Right cardiac atrium (tissue), 5 donors: ENCODE data around the gene EIF3A. TPM values are rescaled to one million over a fixed set of nuclear protein-coding genes. Genes with fewer than 3 reads are reported as not detected.
A peak's percentile ranks its signal among the peaks of the same experiment; 100 is the strongest.

ENCODE experiments used
- ATAC-seq, 2 donors: fragments of 200-7000 bp; cut with Tn5 transposase; one replicate each; pipeline versions ENCODE4 v1.8.0 to v1.9.1; 2020; ENCODE audit warnings: moderate library complexity in 2 of 2, mild to moderate bottlenecking in 1 of 2
- DNase-seq, 3 donors: peaks; one replicate each; pipeline ENCODE4 v3.0.0-alpha.2; 2020
- H3K27ac ChIP-seq: one replicate; pipeline ENCODE4 v1.5.1; 2013; ENCODE audit warnings: mild to moderate bottlenecking, low read length, control low read depth, moderate library complexity
- H3K27me3 ChIP-seq: one replicate; pipeline ENCODE4 v1.6.1; 2013; ENCODE audit not compliant: control insufficient read depth, insufficient read depth
- H3K4me1 ChIP-seq: one replicate; pipeline ENCODE4 v1.6.1; 2013; ENCODE audit warnings: low read length; ENCODE audit not compliant: control insufficient read depth, insufficient read depth
- H3K4me3 ChIP-seq: one replicate; pipeline ENCODE4 v1.5.1; 2013; ENCODE audit warnings: low read length, control low read depth
- H3K9me3 ChIP-seq: one replicate; pipeline ENCODE4 v1.6.1; 2013; ENCODE audit warnings: low read length; ENCODE audit not compliant: control insufficient read depth
- WGBS: extraction: QIAGEN DNeasy Blood & Tissue Kit; methylation state at CpG from one replicate; pipeline ENCODE4 v1.1.7; 2013; 5-methylcytosine and 5-hydroxymethylcytosine counted together
- intact Hi-C, 4 donors: fragments of 100-400 bp; cut with DNase I; formaldehyde crosslinking; loops; one replicate each; pipeline versions ENCODE4 v1.11.0 to v1.14.0; 2022 to 2023
- polyA plus RNA-seq: library from polyadenylated mRNA; stranded (reverse); fragments of 200-250 nt; gene quantifications from one replicate; pipeline ENCODE4 v1.2.3, GENCODE V29; 2013
- total RNA-seq, 4 donors: library from RNA; stranded (reverse); fragmentation: NEBNext Ultra II Directional; extraction: Animal tissue kit (Norgen Biotek cat#: 25700); gene quantifications; one replicate each; pipeline ENCODE4 v1.2.1, GENCODE V29; 2021
- donor health status: healthy with polysubstance abuse.
- donor health status: DM: no; HTN: yes; CAD: no.
- donor health status: DM: no; HTN: no; CAD: no.
- donor health status: DM: no; HTN: yes; CAD: no; lungs with severe emphysema.
- donor health status: DM: yes; HTN: yes; CAD: no.

Gene EIF3A
- total and polyA plus RNA-seq, 5 donors = 35.2 to 101 (median 83.2) TPM

GRCh38 chr10:119078422-119079179 lies 2.0 kb downstream of the EIF3A start:
- Histone ChIP-seq H3K27ac (no peak overlapping the region), H3K27me3 (no peaks in the 10 kb centered on the region), H3K4me3 (peak overlapping the region; percentile 79), H3K4me1 (no peaks in the 10 kb centered on the region), H3K9me3 (no peaks in the 10 kb centered on the region)
- ATAC-seq = no peak
- WGBS = 40% methylated on average over 10 of the region's 10 CpGs
- intact Hi-C loops = loop anchor here in 1 of 4 donors (5.0 kb wide), 1 partner anchor 46 kb away; no protein-coding TSS in a partner anchor
- no peak for DNase-seq

DNA sequence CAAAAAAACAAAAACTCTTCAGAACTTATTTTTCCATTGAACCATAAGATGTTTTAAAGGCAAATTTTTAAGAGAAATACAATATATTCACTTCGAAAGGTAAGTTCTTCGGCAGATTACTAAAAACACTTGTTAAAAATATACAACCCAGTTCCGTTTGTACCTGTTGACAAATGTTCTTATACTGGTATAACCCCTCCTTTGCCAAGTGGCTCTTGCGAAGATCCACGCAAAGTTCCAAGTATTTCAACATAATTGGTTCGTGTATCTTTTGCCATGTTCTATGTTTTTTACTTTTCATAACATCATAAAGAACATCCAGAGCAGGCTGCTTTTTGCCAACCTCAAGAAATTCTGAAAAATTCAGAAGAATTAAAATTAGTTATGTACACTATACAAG lies 7.0 kb downstream of the EIF3A start:
- no peaks in the 10 kb centered on the region for H3K9me3 ChIP-seq
- no peaks in the 10 kb centered on the region for H3K27me3 ChIP-seq
- 77% methylated on average over 6 of the region's 6 CpGs for WGBS
- intact Hi-C loops = no loop called here
- H3K4me1 ChIP-seq = no peaks in the 10 kb centered on the region
- no peak overlapping the region for H3K4me3 ChIP-seq
- DNase-seq (no peak), ATAC-seq (no peak)
- H3K27ac ChIP-seq = no peak overlapping the region

- DNase-seq = no peak
- no peaks in the 10 kb centered on the region for H3K4me1 ChIP-seq
- no peaks in the 10 kb centered on the region for H3K27me3 ChIP-seq
- intact Hi-C loops = no loop called here
- no peak overlapping the region for H3K27ac ChIP-seq
- H3K4me3 ChIP-seq = no peak overlapping the region
- ATAC-seq = no peak
- no peaks in the 10 kb centered on the region for H3K9me3 ChIP-seq
- 95% methylated on average over 9 of the region's 9 CpGs for WGBS
Measured at GRCh38 chr10:119070395-119071165, 10.0 kb downstream of the EIF3A start.

DNA sequence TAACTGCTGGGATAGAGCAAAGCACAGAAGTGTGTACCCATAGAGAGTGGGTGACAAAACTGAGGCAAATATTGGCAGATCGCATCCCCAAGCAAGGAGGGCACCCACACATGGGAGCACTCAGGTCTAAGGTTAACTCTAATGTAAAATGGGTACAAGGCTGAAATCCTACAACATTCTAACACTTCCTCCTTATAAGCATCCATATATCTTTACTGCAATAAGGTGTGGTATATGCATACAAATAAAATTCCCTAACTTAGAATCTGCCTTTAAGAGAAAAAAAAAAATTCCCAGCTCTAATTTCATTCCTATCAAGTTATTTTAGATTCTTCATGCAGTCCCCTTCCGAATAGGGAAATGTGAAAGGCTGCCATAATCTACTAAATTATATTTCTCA lies 18.7 kb downstream of the EIF3A start:
- WGBS = 94% methylated on average over 2 of the region's 2 CpGs
- DNase-seq = no peak
- Histone ChIP-seq H3K4me3 (no peak overlapping the region), H3K27ac (no peak overlapping the region), H3K27me3 (no peaks in the 10 kb centered on the region), H3K4me1 (no peaks in the 10 kb centered on the region), H3K9me3 (no peaks in the 10 kb centered on the region)
- no peak for ATAC-seq
- intact Hi-C loops = no loop called here

DNA sequence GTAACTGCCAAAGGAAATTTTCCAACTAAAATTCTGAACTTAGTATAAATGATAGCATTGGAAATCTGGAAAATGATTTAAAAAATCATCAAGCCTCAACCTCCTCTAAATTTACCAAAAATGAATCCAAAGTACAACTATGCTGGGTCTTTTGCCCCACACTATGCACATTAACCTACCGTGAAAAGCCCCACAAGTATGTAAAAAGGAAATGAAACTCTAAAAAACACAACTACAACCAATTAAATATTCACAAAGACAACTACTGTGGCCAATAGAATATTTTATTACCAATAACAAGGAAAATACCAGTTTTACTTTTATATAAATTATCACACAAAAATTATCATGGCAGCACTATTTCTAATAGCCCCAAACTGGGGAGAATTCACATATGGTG lies 19.3 kb downstream of the EIF3A start:
- Histone ChIP-seq H3K27ac (no peak overlapping the region), H3K4me1 (no peaks in the 10 kb centered on the region), H3K27me3 (no peaks in the 10 kb centered on the region), H3K4me3 (no peak overlapping the region), H3K9me3 (no peaks in the 10 kb centered on the region)
- WGBS = 68% methylated on average over 1 of the region's 1 CpG
- intact Hi-C loops = no loop called here
- ATAC-seq (no peak), DNase-seq (no peak)

DNA sequence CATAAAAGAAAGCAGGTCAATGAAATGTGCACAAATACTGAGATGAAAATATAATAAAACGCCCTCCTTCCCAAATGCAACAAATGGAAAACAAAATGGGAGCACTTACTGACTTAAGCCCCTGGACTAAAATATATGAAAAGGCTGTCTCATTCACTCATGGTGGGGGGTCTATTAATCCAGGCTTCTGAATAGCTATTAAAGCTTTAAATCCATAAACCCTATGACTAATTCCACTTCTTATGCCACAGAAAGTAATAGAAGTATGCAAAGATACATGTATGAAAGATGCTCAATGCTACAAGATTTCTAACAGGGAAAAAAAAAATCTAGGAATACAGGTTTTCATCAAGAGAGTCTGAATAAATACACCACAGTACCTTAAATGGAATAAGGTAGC lies 20.5 kb downstream of the EIF3A start:
- DNase-seq (no peak), ATAC-seq (no peak)
- Histone ChIP-seq H3K27me3 (no peaks in the 10 kb centered on the region), H3K4me3 (no peak overlapping the region), H3K4me1 (no peaks in the 10 kb centered on the region), H3K27ac (no peak overlapping the region), H3K9me3 (no peaks in the 10 kb centered on the region)
- WGBS = 91% methylated on average over 1 of the region's 1 CpG
- intact Hi-C loops = no loop called here

DNA sequence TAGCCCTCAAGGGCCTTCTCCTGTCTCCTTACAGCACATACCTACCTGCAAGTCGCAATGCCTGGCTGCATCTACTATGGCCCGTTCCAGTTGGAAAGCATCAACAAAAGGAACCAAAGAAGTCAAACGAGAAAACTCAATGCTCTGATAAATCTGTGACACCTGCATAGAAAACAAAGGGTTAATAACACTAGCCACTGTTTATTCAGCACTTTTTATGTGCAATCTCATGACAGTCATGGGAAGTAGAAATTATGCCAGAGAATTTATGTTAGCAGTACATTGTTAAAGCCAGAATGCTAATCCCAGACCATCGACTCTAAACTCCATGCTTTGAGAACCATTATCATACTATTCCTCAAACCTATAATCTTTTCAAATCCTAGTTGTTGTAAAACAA lies 21.1 kb downstream of the EIF3A start:
- WGBS = 82% methylated on average over 4 of the region's 4 CpGs
- ATAC-seq (no peak), DNase-seq (no peak)
- H3K27me3 ChIP-seq = no peaks in the 10 kb centered on the region
- intact Hi-C loops = no loop called here
- no peaks in the 10 kb centered on the region for H3K4me1 ChIP-seq
- H3K27ac ChIP-seq = no peak overlapping the region
- H3K4me3 ChIP-seq = no peak overlapping the region
- H3K9me3 ChIP-seq = no peaks in the 10 kb centered on the region

GRCh38 chr10:119058010-119058409 lies 22.6 kb downstream of the EIF3A start:
- no peak overlapping the region for H3K27ac ChIP-seq
- H3K4me1 ChIP-seq = no peaks in the 10 kb centered on the region
- 89% methylated on average over 11 of the region's 11 CpGs for WGBS
- ATAC-seq (no peak), DNase-seq (no peak)
- no peaks in the 10 kb centered on the region for H3K27me3 ChIP-seq
- intact Hi-C loops = no loop called here
- no peaks in the 10 kb centered on the region for H3K9me3 ChIP-seq
- no peak overlapping the region for H3K4me3 ChIP-seq

DNA sequence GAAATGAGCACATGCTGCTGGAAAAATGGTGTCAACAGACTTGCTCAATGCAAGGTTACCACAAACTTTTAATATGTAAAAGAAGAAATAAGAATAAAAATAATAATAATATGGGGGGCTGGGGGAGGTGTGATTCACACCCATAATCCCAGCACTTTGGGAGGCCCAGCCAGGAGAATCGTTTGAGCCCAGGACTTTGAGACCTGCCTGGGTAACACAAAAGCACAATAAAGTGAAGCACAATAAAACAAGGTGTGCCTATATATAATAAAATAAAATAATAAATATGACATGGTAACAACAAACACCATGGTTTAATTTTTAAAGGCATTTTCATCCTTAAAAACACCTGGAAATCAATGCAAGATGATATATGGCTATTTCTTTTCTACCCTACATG lies 25.1 kb downstream of the EIF3A start:
- H3K4me1 ChIP-seq = no peaks in the 10 kb centered on the region
- H3K9me3 ChIP-seq = no peaks in the 10 kb centered on the region
- WGBS = 81% methylated on average over 1 of the region's 1 CpG
- intact Hi-C loops = no loop called here
- no peak overlapping the region for H3K4me3 ChIP-seq
- H3K27me3 ChIP-seq = no peaks in the 10 kb centered on the region
- H3K27ac ChIP-seq = no peak overlapping the region
- ATAC-seq = no peak
- DNase-seq = no peak

DNA sequence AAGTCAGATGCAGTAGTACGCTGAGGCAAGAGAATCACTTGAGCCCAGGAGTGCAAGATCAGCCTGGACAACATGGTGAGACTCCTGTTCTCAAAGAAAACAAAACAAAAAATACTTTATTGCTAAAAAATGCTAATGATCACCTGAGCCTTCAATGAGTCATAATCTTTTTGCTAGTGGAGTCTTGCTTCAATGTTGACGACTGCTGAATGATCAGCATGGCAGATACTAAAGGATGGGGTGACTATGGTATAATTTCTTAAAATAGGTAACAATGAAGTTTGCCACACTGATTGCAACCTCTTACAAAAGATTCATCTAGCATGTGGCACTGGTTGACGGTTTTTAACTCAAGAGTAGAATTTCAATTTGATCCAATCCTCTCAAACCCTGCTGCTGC lies 28.8 kb downstream of the EIF3A start:
- ATAC-seq (no peak), DNase-seq (no peak)
- intact Hi-C loops = no loop called here
- H3K27me3 ChIP-seq = no peaks in the 10 kb centered on the region
- H3K4me1 ChIP-seq = no peaks in the 10 kb centered on the region
- no peak overlapping the region for H3K4me3 ChIP-seq
- no peaks in the 10 kb centered on the region for H3K9me3 ChIP-seq
- WGBS = 86% methylated on average over 3 of the region's 3 CpGs
- H3K27ac ChIP-seq = no peak overlapping the region

GRCh38 chr10:119049777-119050176 lies 30.8 kb downstream of the EIF3A start:
- H3K27ac ChIP-seq = no peak overlapping the region
- ATAC-seq = no peak
- DNase-seq = no peak
- no peak overlapping the region for H3K4me3 ChIP-seq
- WGBS = 97% methylated on average over 14 of the region's 14 CpGs
- intact Hi-C loops = loop anchor here in 1 of 4 donors (10.0 kb wide), 1 partner anchor 105 kb away; no protein-coding TSS in a partner anchor
- no peaks in the 10 kb centered on the region for H3K9me3 ChIP-seq
- no peaks in the 10 kb centered on the region for H3K4me1 ChIP-seq
- no peaks in the 10 kb centered on the region for H3K27me3 ChIP-seq
